SU-DHL-6 (cell line): ENCODE measurements around the gene PCDHB12.

ENCODE experiments used
- EZH2phosphoT487 ChIP-seq: fragments of 200-600 bp; sonication (generic), shearing (Covaris generic); conservative IDR thresholded peaks from 2 replicates; pipeline ENCODE4 v1.6.1; 2018; ENCODE audit warnings: mild to moderate bottlenecking, antibody characterized with exemption, low read length, moderate library complexity, mixed read lengths
- TF ChIP-seq, protein P1 (sequence below): fragments of 200-600 bp; sonication (generic); IDR thresholded peaks from one replicate; pipeline ENCODE4 v1.5.1; 2017; ENCODE audit warnings: antibody characterized with exemption, mild to moderate bottlenecking, low read length, moderate library complexity; ENCODE audit not compliant: insufficient read depth, poor library complexity, severe bottlenecking

DNA sequence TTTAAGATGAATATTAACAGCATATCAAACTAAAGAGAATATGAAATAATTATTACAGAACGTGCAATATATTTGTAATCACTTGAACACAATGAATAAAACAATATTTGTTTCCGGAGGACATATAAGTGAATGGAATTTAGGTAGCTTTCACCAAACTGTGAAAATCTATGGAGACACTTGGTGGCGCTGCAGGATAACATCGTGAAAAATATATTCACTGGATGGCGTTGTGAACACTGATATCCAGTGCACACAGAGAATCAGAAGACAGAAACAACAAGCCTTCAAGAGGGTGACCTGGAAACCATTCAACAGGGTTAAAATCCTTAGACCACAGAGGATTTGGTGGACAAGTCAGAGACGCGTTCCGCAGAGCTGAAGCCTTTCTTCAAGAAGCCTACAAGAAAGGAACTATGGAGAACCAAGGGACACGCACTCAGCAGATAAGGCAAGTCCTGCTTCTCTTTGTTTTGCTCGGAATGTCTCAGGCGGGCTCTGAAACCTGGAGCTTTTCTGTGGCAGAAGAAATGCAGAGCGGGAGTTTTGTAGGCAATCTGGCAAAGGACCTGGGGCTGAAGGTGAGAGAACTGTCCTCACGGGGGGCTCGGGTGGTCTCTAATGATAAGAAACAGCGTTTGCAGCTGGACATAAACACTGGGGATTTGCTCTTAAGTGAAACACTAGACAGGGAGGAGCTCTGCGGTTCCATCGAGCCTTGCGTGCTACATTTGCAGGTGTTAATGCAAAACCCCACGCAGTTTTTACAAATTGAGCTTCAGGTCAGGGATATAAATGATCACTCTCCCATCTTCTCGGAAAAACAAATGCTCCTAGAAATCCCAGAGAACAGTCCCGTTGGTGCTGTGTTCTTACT is 8.9 kb upstream of the PCDHB12 start, which contains the start of gene PCDHB11:
- TF ChIP-seq, protein P1, sequence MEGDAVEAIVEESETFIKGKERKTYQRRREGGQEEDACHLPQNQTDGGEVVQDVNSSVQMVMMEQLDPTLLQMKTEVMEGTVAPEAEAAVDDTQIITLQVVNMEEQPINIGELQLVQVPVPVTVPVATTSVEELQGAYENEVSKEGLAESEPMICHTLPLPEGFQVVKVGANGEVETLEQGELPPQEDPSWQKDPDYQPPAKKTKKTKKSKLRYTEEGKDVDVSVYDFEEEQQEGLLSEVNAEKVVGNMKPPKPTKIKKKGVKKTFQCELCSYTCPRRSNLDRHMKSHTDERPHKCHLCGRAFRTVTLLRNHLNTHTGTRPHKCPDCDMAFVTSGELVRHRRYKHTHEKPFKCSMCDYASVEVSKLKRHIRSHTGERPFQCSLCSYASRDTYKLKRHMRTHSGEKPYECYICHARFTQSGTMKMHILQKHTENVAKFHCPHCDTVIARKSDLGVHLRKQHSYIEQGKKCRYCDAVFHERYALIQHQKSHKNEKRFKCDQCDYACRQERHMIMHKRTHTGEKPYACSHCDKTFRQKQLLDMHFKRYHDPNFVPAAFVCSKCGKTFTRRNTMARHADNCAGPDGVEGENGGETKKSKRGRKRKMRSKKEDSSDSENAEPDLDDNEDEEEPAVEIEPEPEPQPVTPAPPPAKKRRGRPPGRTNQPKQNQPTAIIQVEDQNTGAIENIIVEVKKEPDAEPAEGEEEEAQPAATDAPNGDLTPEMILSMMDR, result no peak
- no peak for TF ChIP-seq EZH2phosphoT487
